K562 (cell line): Measurements from ENCODE around the gene PYCR2. TPM values are rescaled to one million over a fixed set of nuclear protein-coding genes. Genes with fewer than 3 reads are reported as not detected.

Source experiments
- ELF1 ChIP-seq: fragments of 200-800 bp; sonication (Bioruptor generic); IDR thresholded peaks from 2 replicates; pipeline ENCODE4 v1.6.1; 2016; ENCODE audit warnings: missing genetic modification characterization, missing compliant biosample characterization
- ELK3 ChIP-seq: fragments of 450-650 bp; formaldehyde crosslinking; IDR thresholded peaks from 2 replicates; pipeline ENCODE4 v1.4.0; 2020; ENCODE audit warnings: mild to moderate bottlenecking
- ETS1 ChIP-seq: conservative IDR thresholded peaks from 2 replicates; pipeline ENCODE4 v1.6.1; 2011; ENCODE audit warnings: low read depth, mild to moderate bottlenecking, low read length; ENCODE audit not compliant: control insufficient read depth
- GABPA ChIP-seq: fragments of 200-800 bp; sonication (Bioruptor generic); conservative IDR thresholded peaks from 2 replicates; pipeline ENCODE4 v1.6.1; 2016; ENCODE audit warnings: low read depth, missing genetic modification characterization, missing compliant biosample characterization
- IRF1 ChIP-seq: sonication (generic); formaldehyde crosslinking; IDR thresholded peaks from 2 replicates; pipeline ENCODE4 v1.8.0; 2022; ENCODE audit warnings: missing genetic modification reagents, mild to moderate bottlenecking, borderline replicate concordance
- PRDM10 ChIP-seq: fragments of 450-650 bp; IDR thresholded peaks from 2 replicates; pipeline ENCODE4 v1.6.1; 2018; ENCODE audit not compliant: partially characterized antibody
- PTBP1 ChIP-seq: fragments of 200-400 bp; formaldehyde crosslinking; IDR thresholded peaks from 2 replicates; pipeline ENCODE4 v1.6.1; 2017; ENCODE audit warnings: low read depth, low read length
- SIRT6 ChIP-seq: IDR thresholded peaks from one replicate; pipeline ENCODE4 v1.6.1; 2012; ENCODE audit warnings: low read depth, mild to moderate bottlenecking, control low read depth, inconsistent platforms, low read length, moderate library complexity
- SP1 ChIP-seq: sonication (generic); formaldehyde crosslinking; IDR thresholded peaks from 2 replicates; pipeline ENCODE4 v1.8.1; 2022; ENCODE audit warnings: mild to moderate bottlenecking, missing genetic modification reagents
- SRSF9 ChIP-seq: fragments of 200-400 bp; formaldehyde crosslinking; IDR thresholded peaks from 2 replicates; pipeline ENCODE4 v1.6.1; 2017; ENCODE audit warnings: low read depth, low read length, borderline replicate concordance
- TCF7L2 ChIP-seq: fragments of 150-350 bp; IDR thresholded peaks from 2 replicates; pipeline ENCODE4 v1.6.1; 2016; ENCODE audit warnings: low read depth, mild to moderate bottlenecking, low read length, moderate library complexity
- TEAD1 ChIP-seq, 2 experiments: fragments of 450-650 bp in 1 of 2; sonication (generic) in 1 of 2; formaldehyde crosslinking; IDR thresholded peaks; 2 replicates each; pipeline versions ENCODE4 v1.4.0 to v1.8.0; 2020 to 2022; ENCODE audit warnings: mild to moderate bottlenecking in 2 of 2, missing genetic modification reagents in 1 of 2
- TRIM24 ChIP-seq, 2 experiments: fragments of 450-650 bp; IDR thresholded peaks; 2 replicates each; pipeline ENCODE4 v1.6.1; 2016
- ZBTB9 ChIP-seq: fragments of 450-650 bp; formaldehyde crosslinking; IDR thresholded peaks from 2 replicates; pipeline ENCODE4 v1.4.0; 2020; ENCODE audit warnings: mild to moderate bottlenecking, moderate library complexity
- ZFPM2 ChIP-seq: fragments of 250-450 bp; sonication (Bioruptor Pico); IDR thresholded peaks from 2 replicates; pipeline ENCODE4 v1.5.1; 2022; ENCODE audit warnings: mild to moderate bottlenecking
- ZNF197 ChIP-seq: fragments of 200-800 bp; sonication (Bioruptor generic); IDR thresholded peaks from 2 replicates; pipeline ENCODE4 v1.6.1; 2016; ENCODE audit warnings: low read depth, missing genetic modification characterization, missing compliant biosample characterization
- ZNF347 ChIP-seq: fragments of 450-650 bp; formaldehyde crosslinking; IDR thresholded peaks from 2 replicates; pipeline ENCODE4 v1.4.0; 2020; ENCODE audit warnings: low read depth, mild to moderate bottlenecking, moderate library complexity
- ZNF398 ChIP-seq: fragments of 250-450 bp; sonication (Bioruptor Pico); IDR thresholded peaks from 2 replicates; pipeline ENCODE4 v1.8.0; 2021; ENCODE audit warnings: moderate library complexity, mild to moderate bottlenecking, inconsistent platforms
- ZNF431 ChIP-seq: sonication (generic); formaldehyde crosslinking; IDR thresholded peaks from 2 replicates; pipeline ENCODE4 v1.8.0; 2022; ENCODE audit warnings: mild to moderate bottlenecking, missing genetic modification reagents
- polyA plus RNA-seq, 8 experiments: library from polyadenylated mRNA; depleted of rRNA in 4 of 8; stranded (reverse) in 5 of 8; unstranded in 3 of 8; fragments of >200 nt; fragmentation: Nextera tagmentation in 2 of 8; fragmentation: Illumina TruSeq in 1 of 8; extraction: Ambion mirVana in 2 of 8; extraction: Trizol in 1 of 8; gene quantifications; 2 replicates each; pipeline versions ENCODE4 v1.2.1 to v1.2.3, GENCODE V29; 2011 to 2014; ENCODE audit warnings: inconsistent platforms in 1 of 8, missing spikeins in 1 of 8
- total RNA-seq, 7 experiments: library from RNA; depleted of rRNA in 6 of 7; stranded (reverse); fragments of >200 nt in 6 of 7; fragmentation: Illumina TruSeq in 2 of 7; extraction: Trizol in 2 of 7; gene quantifications; 2 replicates each; pipeline versions ENCODE4 v1.2.1 to v1.2.3, GENCODE V29; 2011 to 2021; ENCODE audit warnings: low replicate concordance in 1 of 7

PYCR2 gene
- total and polyA plus RNA-seq, 9 of the 15 experiments (the other 6 are each of a cell fraction or from before 2014, with no cell fraction given) = 5.5 to 219 (median 127) TPM

GRCh38 chr1:225973158-225973557 lies 49.1 kb upstream of the PYCR2 start (continued):
- TF ChIP-seq PRDM10 = peak; percentile 25
- TF ChIP-seq ETS1 = no peak
- TF ChIP-seq ELK3 (CRISPR knock-in tag) = no peak
- no peak for TF ChIP-seq TRIM24 (IDR thresholded peaks at IDR 0.05)
- no peak for TF ChIP-seq ZNF431 (CRISPR knock-in tag)
- no peak for TF ChIP-seq GABPA (tag)
- TF ChIP-seq PTBP1 = no peak
- no peak for TF ChIP-seq TEAD1 (CRISPR knock-in tag; IDR thresholded peaks at IDR 0.05)
- no peak for TF ChIP-seq ZNF347
- TF ChIP-seq ZFPM2 = no peak
- no peak for TF ChIP-seq ZNF197 (CRISPR knock-in tag)
- TF ChIP-seq SP1 (CRISPR knock-in tag) = no peak
- TF ChIP-seq ZNF398 = no peak
- no peak for TF ChIP-seq SIRT6
- no peak for TF ChIP-seq ZBTB9 (CRISPR knock-in tag)
- no peak for TF ChIP-seq SRSF9
- no peak for TF ChIP-seq IRF1
- no peak for TF ChIP-seq TCF7L2
- TF ChIP-seq ELF1 (tag) = no peak
